K562 (cell line): ENCODE data around the gene NAT14. TPM values are rescaled to one million over a fixed set of nuclear protein-coding genes. Genes with fewer than 3 reads are reported as not detected.

Experiments used
- ATAC-seq: fragments of 200-7000 bp; cut with Tn5 transposase; 3 replicates; pipeline ENCODE4 v1.9.1; 2020; ENCODE audit warnings: moderate library complexity
- BruUV-seq: library from RNA; stranded (reverse); fragments of 400-500 nt; replicated peaks from 2 replicates; lab custom pipeline; 2021; lab: Mats Ljungman, UMichigan
- CTCF ChIA-PET: fragments of 300-600 bp; formaldehyde crosslinking; extraction: SDS; loops from one replicate; lab custom pipeline; 2021; ENCODE audit warnings: low intra/inter-chr PET ratio; lab: Yijun Ruan, JAX
- POLR2A ChIA-PET: fragments of 300-600, 350-650 bp; sonication (Branson Sonifier 250); formaldehyde crosslinking; extraction: SDS; loops from one replicate; lab custom pipeline; 2021; ENCODE audit warnings: antibody characterized with exemption, inconsistent platforms; lab: Yijun Ruan, JAX
- DNase-seq, 4 experiments: peaks; one replicate each; pipeline versions ENCODE4 v3.0.0 to v3.0.0-alpha.2; 2011 to 2018; ENCODE audit warnings: low spot score in 3 of 4, mixed read lengths in 3 of 4; ENCODE audit errors: extremely low read depth in 1 of 4
- FAIRE-seq: peaks from 2 replicates; lab custom pipeline; 2011; peaks lifted over from hg19 to GRCh38; lab: Jason Lieb, UNC
- H2AFZ ChIP-seq: 2 replicates; pipeline ENCODE4 v1.6.0; 2011; ENCODE audit warnings: low read depth, low read length, control low read depth, inconsistent platforms
- H3K27ac ChIP-seq: fragments of 200-600 bp; 3 replicates; pipeline ENCODE4 v1.8.0; 2011; ENCODE audit warnings: low read depth, mild to moderate bottlenecking, control low read depth, inconsistent platforms, low read length, moderate library complexity, mixed read lengths; ENCODE audit errors: extremely low read depth
- H3K27me3 ChIP-seq, 2 experiments: fragments of 300-600 bp in 1 of 2; 2 replicates in 1 of 2; 3 replicates in 1 of 2; pipeline versions ENCODE4 v1.6.0 to v1.8.0; 2011; ENCODE audit warnings: inconsistent platforms in 2 of 2, low read length in 2 of 2, mild to moderate bottlenecking in 1 of 2, mixed read lengths in 1 of 2, moderate library complexity in 1 of 2; ENCODE audit not compliant: control insufficient read depth in 2 of 2, insufficient read depth in 2 of 2
- H3K36me3 ChIP-seq: fragments of 300-600 bp; 3 replicates; pipeline ENCODE4 v1.8.0; 2011; ENCODE audit warnings: mild to moderate bottlenecking, low read length, inconsistent platforms; ENCODE audit not compliant: control insufficient read depth, insufficient read depth
- H3K4me1 ChIP-seq, 2 experiments: fragments of 200-600 bp in 1 of 2; replicated peaks in 1 of 2; 2 replicates in 1 of 2; 3 replicates in 1 of 2; pipeline versions ENCODE4 v1.5.1 to v1.8.0; 2011; ENCODE audit warnings: inconsistent platforms in 2 of 2, low read length in 2 of 2, mild to moderate bottlenecking in 1 of 2, mixed read lengths in 1 of 2, moderate library complexity in 1 of 2; ENCODE audit not compliant: control insufficient read depth in 2 of 2, insufficient read depth in 2 of 2
- H3K4me2 ChIP-seq: 2 replicates; pipeline ENCODE4 v1.6.1; 2011; ENCODE audit warnings: low read length, control low read depth, inconsistent platforms, mixed read lengths; ENCODE audit not compliant: insufficient read depth
- H3K4me3 ChIP-seq: fragments of 200-600 bp; sonication (generic), shearing (Covaris generic); 2 replicates; pipeline ENCODE4 v1.5.1; 2016; ENCODE audit warnings: control low read depth, inconsistent platforms
- H3K79me2 ChIP-seq: fragments of 200-600 bp; 3 replicates; pipeline ENCODE4 v1.8.0; 2011; ENCODE audit warnings: low read length, inconsistent platforms; ENCODE audit not compliant: control insufficient read depth, insufficient read depth
- H3K9ac ChIP-seq, 2 experiments: 2 replicates each; pipeline versions ENCODE4 v1.6.0 to v1.6.1; 2011; ENCODE audit warnings: low read depth in 2 of 2, low read length in 2 of 2, control low read depth in 1 of 2, inconsistent platforms in 1 of 2, mild to moderate bottlenecking in 1 of 2, mixed read lengths in 1 of 2; ENCODE audit not compliant: insufficient read depth in 1 of 2
- H3K9me1 ChIP-seq: one replicate; pipeline ENCODE4 v1.6.0; 2011; ENCODE audit warnings: inconsistent platforms, mild to moderate bottlenecking, low read length, moderate library complexity; ENCODE audit not compliant: control insufficient read depth, insufficient read depth
- H3K9me3 ChIP-seq: replicated peaks from 2 replicates; pipeline ENCODE4 v1.5.1; 2011; ENCODE audit warnings: low read depth, low read length, inconsistent platforms; ENCODE audit not compliant: control insufficient read depth, insufficient read depth
- H4K20me1 ChIP-seq: replicated peaks from 2 replicates; pipeline ENCODE4 v1.6.1; 2011; ENCODE audit warnings: low read length, inconsistent platforms, mixed read lengths; ENCODE audit not compliant: control insufficient read depth, insufficient read depth
- ELK1 ChIP-seq: sonication (generic); formaldehyde crosslinking; IDR thresholded peaks from 2 replicates; pipeline ENCODE4 v1.8.1; 2022; ENCODE audit warnings: missing genetic modification reagents
- EZH2 ChIP-seq: IDR thresholded peaks from 2 replicates; pipeline ENCODE4 v1.6.1; 2012; ENCODE audit warnings: low read depth, mild to moderate bottlenecking, inconsistent platforms, low read length, borderline replicate concordance
- FIP1L1 ChIP-seq: fragments of 200-400 bp; formaldehyde crosslinking; IDR thresholded peaks from 2 replicates; pipeline ENCODE4 v1.6.1; 2018; ENCODE audit warnings: mild to moderate bottlenecking, low read depth, low read length; ENCODE audit not compliant: poor library complexity, severe bottlenecking
- HNRNPL ChIP-seq: fragments of 200-400 bp; formaldehyde crosslinking; IDR thresholded peaks from 2 replicates; pipeline ENCODE4 v1.6.1; 2017; ENCODE audit warnings: low read depth, mild to moderate bottlenecking, low read length
- MAFG ChIP-seq: fragments of 450-650 bp; conservative IDR thresholded peaks from 2 replicates; pipeline ENCODE4 v1.6.1; 2016; ENCODE audit warnings: missing genetic modification characterization, missing compliant biosample characterization
- POLR2G ChIP-seq: fragments of 200-400 bp; formaldehyde crosslinking; IDR thresholded peaks from 2 replicates; pipeline ENCODE4 v1.6.1; 2017; ENCODE audit warnings: low read depth, mild to moderate bottlenecking, antibody characterized with exemption, low read length, moderate library complexity
- ZNF282 ChIP-seq: sonication (generic); formaldehyde crosslinking; IDR thresholded peaks from 2 replicates; pipeline ENCODE4 v1.8.1; 2023; ENCODE audit warnings: missing genetic modification reagents
- ZZZ3 ChIP-seq: fragments of 450-650 bp; IDR thresholded peaks from 2 replicates; pipeline ENCODE4 v1.6.1; 2016; ENCODE audit warnings: antibody characterized with exemption, mild to moderate bottlenecking, moderate library complexity
- WGBS: fragments of 100-300 bp; shearing (Covaris generic); methylation state at CpG from one replicate; pipeline ENCODE4 v1.1.6; 2016; ENCODE audit warnings: low coverage, mixed read lengths; ENCODE audit not compliant: insufficient coverage; ENCODE audit errors: missing lambda C conversion rate; 5-methylcytosine and 5-hydroxymethylcytosine counted together
- in situ Hi-C: fragments of 300-500 bp; cut with MboI; formaldehyde crosslinking; loops from 4 replicates; pipeline ENCODE4 v1.15.0; 2018; ENCODE audit warnings: inconsistent platforms, mixed read lengths
- intact Hi-C: fragments of 100-400 bp; cut with micrococcal nuclease; formaldehyde crosslinking; loops from 2 replicates; pipeline ENCODE4 v1.14.2; 2022
- polyA plus RNA-seq, 8 experiments: library from polyadenylated mRNA; depleted of rRNA in 4 of 8; stranded (reverse) in 5 of 8; unstranded in 3 of 8; fragments of >200 nt; fragmentation: Nextera tagmentation in 2 of 8; fragmentation: Illumina TruSeq in 1 of 8; extraction: Ambion mirVana in 2 of 8; extraction: Trizol in 1 of 8; gene quantifications; 2 replicates each; pipeline versions ENCODE4 v1.2.1 to v1.2.3, GENCODE V29; 2011 to 2014; ENCODE audit warnings: inconsistent platforms in 1 of 8, missing spikeins in 1 of 8
- total RNA-seq, 7 experiments: library from RNA; depleted of rRNA in 6 of 7; stranded (reverse); fragments of >200 nt in 6 of 7; fragmentation: Illumina TruSeq in 2 of 7; extraction: Trizol in 2 of 7; gene quantifications; 2 replicates each; pipeline versions ENCODE4 v1.2.1 to v1.2.3, GENCODE V29; 2011 to 2021; ENCODE audit warnings: low replicate concordance in 1 of 7
- TF ChIP-seq, protein P1 (sequence below), 3 experiments: fragments of 200-800 bp in 1 of 3; sonication (Bioruptor generic) in 1 of 3; sonication (generic) in 1 of 3; formaldehyde crosslinking in 1 of 3; IDR thresholded peaks; 2 replicates each; pipeline versions ENCODE4 v1.6.1 to v1.8.0; 2016 to 2022; ENCODE audit warnings: mild to moderate bottlenecking in 2 of 3, missing compliant biosample characterization in 2 of 3, missing genetic modification characterization in 2 of 3, missing genetic modification reagents in 1 of 3

NAT14 gene
- total and polyA plus RNA-seq, 9 of the 15 experiments (the other 6 are each of a cell fraction or from before 2014, with no cell fraction given) = 2.4 to 77.0 (median 26.7) TPM

DNA sequence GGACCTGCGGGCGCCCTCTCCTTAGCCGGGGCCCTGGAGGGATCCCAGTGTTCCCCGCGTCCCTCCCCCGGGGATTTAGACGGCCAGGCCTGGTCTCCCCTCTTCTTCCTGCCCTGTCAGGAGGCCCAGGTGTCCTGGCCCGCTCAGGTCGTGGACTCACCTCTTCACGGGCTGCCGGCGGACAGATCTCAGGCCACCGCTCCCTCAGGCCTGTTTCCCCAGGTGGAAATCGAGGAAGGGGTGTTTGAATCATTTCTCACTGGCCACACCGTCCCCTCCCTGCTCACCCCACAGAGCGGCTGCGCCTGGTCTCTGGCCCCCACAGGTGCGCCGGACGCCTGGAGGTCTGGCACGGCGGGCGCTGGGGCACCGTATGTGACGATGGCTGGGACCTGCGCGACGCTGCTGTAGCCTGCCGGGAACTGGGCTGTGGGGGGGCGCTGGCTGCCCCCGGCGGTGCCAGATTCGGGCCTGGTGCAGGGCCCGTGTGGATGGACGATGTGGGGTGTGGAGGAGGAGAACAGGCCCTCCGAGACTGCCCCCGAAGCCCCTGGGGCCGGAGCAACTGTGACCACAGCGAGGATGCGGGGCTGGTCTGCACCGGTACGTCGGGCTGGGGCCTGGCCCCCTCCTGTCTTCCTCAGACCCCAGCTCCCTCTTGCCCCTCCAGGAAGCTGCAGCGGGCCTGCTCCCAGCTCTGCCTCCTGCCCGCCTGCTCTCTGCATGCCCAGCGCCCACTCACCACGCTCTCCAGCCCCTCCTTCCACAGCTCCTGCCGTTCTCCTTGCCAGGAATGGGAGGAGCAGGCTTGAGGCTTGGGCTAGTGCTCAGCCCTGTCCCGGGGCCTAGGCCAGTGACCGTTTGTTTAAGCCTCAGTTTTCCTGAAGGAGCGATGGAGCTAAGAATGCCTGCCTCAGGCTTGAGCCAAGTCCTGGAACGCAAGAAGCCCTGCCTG is 5.8 kb downstream of the NAT14 start:
- DNase-seq (no peak), FAIRE-seq (no peak)
- Histone ChIP-seq H3K79me2 (peaks cover 5% of the 10 kb centered on the region; the same call in 2 of the 3 replicates), H3K4me2 (no peak overlapping the region), H4K20me1 (no peaks in the 10 kb centered on the region), H2AFZ (no peak overlapping the region), H3K9me1 (no peaks in the 10 kb centered on the region)
- intact Hi-C loops (no loop called here), in situ Hi-C loops (no loop called here)
- BruUV-seq = no TSS peak
- TF ChIP-seq ZNF282 (CRISPR knock-in tag) (no peak), HNRNPL (0 out of 2 replicates have a peak, but pooled peaks have one; percentile 38), ZZZ3 (no peak), FIP1L1 (peak; percentile 53), POLR2G (peak; percentile 66), EZH2 (no peak), MAFG (tag) (no peak), ELK1 (no peak)
- TF ChIP-seq, protein P1, sequence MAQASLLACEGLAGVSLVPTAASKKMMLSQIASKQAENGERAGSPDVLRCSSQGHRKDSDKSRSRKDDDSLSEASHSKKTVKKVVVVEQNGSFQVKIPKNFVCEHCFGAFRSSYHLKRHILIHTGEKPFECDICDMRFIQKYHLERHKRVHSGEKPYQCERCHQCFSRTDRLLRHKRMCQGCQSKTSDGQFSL (CRISPR knock-in tag; IDR thresholded peaks at IDR 0.05) = 0 out of 2 replicates have a peak, but pooled peaks have one; percentile 58
- TF ChIP-seq, protein P1 (tag; IDR thresholded peaks at IDR 0.05) = no peak
- TF ChIP-seq, all 486 proteins: peak for 4
- CTCF ChIA-PET = no interaction called here
- H3K27me3 ChIP-seq = peaks cover 0 to 4% of the 10 kb centered on the region in 2 experiments; a peak in 1 of 5 replicates
- H3K4me3 ChIP-seq = no peak overlapping the region
- ATAC-seq = no peak
- no peak overlapping the region for H3K27ac ChIP-seq
- no peaks in the 10 kb centered on the region for H3K9me3 ChIP-seq
- WGBS = 72% methylated on average over 29 of the region's 52 CpGs
- H3K4me1 ChIP-seq = peaks cover 34 to 79% of the 10 kb centered on the region in 2 experiments
- POLR2A ChIA-PET = interaction anchor here (0.7 to 2.3 kb wide), 6 partner anchors 8 to 107 kb away, joined by 3 to 5 read pairs (median 3); partner anchors contain the start of gene TMEM238
- no peak overlapping the region for H3K9ac ChIP-seq
- H3K36me3 ChIP-seq = peaks cover 4% of the 10 kb centered on the region; the same call in 2 of the 3 replicates
